Activated B cell treated with CpG ODN at 0.5 μM for 24 hours (primary cell): Measurements from ENCODE around the gene MSMO1. TPM values are rescaled to one million over a fixed set of nuclear protein-coding genes. Genes with fewer than 3 reads are reported as not detected.

Experiments
- ATAC-seq: fragments of 200-7000 bp; cut with Tn5 transposase; one replicate; pipeline ENCODE4 v1.10.0; 2021; ENCODE audit warnings: low read depth, mild to moderate bottlenecking, moderate library complexity
- CTCF ChIA-PET: fragments of 350-600 bp; sonication (Branson Sonifier 250); formaldehyde crosslinking; loops from one replicate; lab custom pipeline; 2021; ENCODE audit warnings: antibody characterized with exemption; lab: Charles Lee
- POLR2A ChIA-PET: fragments of 350-600 bp; sonication (Branson Sonifier 250); formaldehyde crosslinking; loops from one replicate; lab custom pipeline; 2021; ENCODE audit warnings: antibody characterized with exemption; lab: Charles Lee
- DNase-seq: peaks from one replicate; pipeline ENCODE4 v3.0.0; 2022
- H3K27ac Mint-ChIP-seq: one replicate; pipeline ENCODE4 v1.8.0; 2020; ENCODE audit warnings: mixed read lengths
- H3K27me3 Mint-ChIP-seq: one replicate; pipeline ENCODE4 v1.8.0; 2021; ENCODE audit warnings: mixed read lengths
- H3K36me3 Mint-ChIP-seq: one replicate; pipeline ENCODE4 v1.8.0; 2021; ENCODE audit warnings: low read depth, mixed read lengths
- H3K4me1 Mint-ChIP-seq: one replicate; pipeline ENCODE4 v1.8.0; 2021; ENCODE audit warnings: mixed read lengths
- H3K4me3 Mint-ChIP-seq: one replicate; pipeline ENCODE4 v1.8.0; 2020; ENCODE audit warnings: mild to moderate bottlenecking, mixed read lengths
- H3K9me3 Mint-ChIP-seq: one replicate; pipeline ENCODE4 v1.8.0; 2020; ENCODE audit warnings: mixed read lengths
- CTCF ChIP-seq: fragments of 200-600 bp; IDR thresholded peaks from one replicate; pipeline ENCODE4 v1.8.0; 2022; ENCODE audit warnings: antibody characterized with exemption, mild to moderate bottlenecking
- intact Hi-C: fragments of 100-400 bp; cut with micrococcal nuclease; formaldehyde crosslinking; loops from one replicate; pipeline ENCODE4 v1.15.1; 2024
- total RNA-seq: library from RNA; stranded (reverse); gene quantifications from 2 replicates; pipeline ENCODE4 v1.2.3, GENCODE V29; 2022

Gene MSMO1
- total RNA-seq, 1 donor from 2014 or later, result 87.9 TPM

GRCh38 chr4:165289423-165289785 lies 38.1 kb upstream of the MSMO1 start:
- CTCF ChIA-PET, result no interaction called here
- H3K27me3 Mint-ChIP-seq, result no peaks in the 10 kb centered on the region
- H3K27ac Mint-ChIP-seq, result no peak overlapping the region
- no peak for ATAC-seq
- DNase-seq, result no peak
- POLR2A ChIA-PET, result interaction anchor here (0.5 kb wide), 1 partner anchor 198 kb away, joined by 3 read pairs; no protein-coding TSS in a partner anchor
- no peak for TF ChIP-seq CTCF
- peaks cover 51% of the 10 kb centered on the region for H3K4me1 Mint-ChIP-seq
- intact Hi-C loops, result no loop called here
- H3K9me3 Mint-ChIP-seq, result no peaks in the 10 kb centered on the region
- H3K36me3 Mint-ChIP-seq, result peaks cover 14% of the 10 kb centered on the region
- H3K4me3 Mint-ChIP-seq, result no peak overlapping the region

GRCh38 chr4:165293061-165293460 lies 34.4 kb upstream of the MSMO1 start:
- Mint-ChIP-seq H3K36me3 (peaks cover 24% of the 10 kb centered on the region), H3K27me3 (no peaks in the 10 kb centered on the region), H3K27ac (no peak overlapping the region), H3K4me1 (peaks cover 44% of the 10 kb centered on the region), H3K4me3 (no peak overlapping the region), H3K9me3 (no peaks in the 10 kb centered on the region)
- ATAC-seq, result no peak
- intact Hi-C loops, result no loop called here
- ChIA-PET POLR2A (no interaction called here), CTCF (no interaction called here)
- TF ChIP-seq CTCF, result no peak
- DNase-seq, result no peak

GRCh38 chr4:165293927-165294649 lies 33.4 kb upstream of the MSMO1 start:
- Mint-ChIP-seq H3K4me3 (peak overlapping the region; percentile 82), H3K27me3 (no peaks in the 10 kb centered on the region), H3K4me1 (peaks cover 35% of the 10 kb centered on the region), H3K27ac (peak overlapping the region; percentile 91), H3K9me3 (no peaks in the 10 kb centered on the region), H3K36me3 (peaks cover 29% of the 10 kb centered on the region)
- TF ChIP-seq CTCF, result no peak
- CTCF ChIA-PET, result no interaction called here
- intact Hi-C loops, result loop anchor here (1.0 to 2.0 kb wide), 3 partner anchors 21 to 87 kb away; partner anchors contain the start of genes KLHL2 and MSMO1
- DNase-seq, result no peak
- ATAC-seq, result no peak
- POLR2A ChIA-PET, result interaction anchor here (0.7 kb wide), 2 partner anchors 11 to 33 kb away, joined by 3 to 6 read pairs; partner anchors contain the start of gene MSMO1

GRCh38 chr4:165294907-165295306 lies 32.6 kb upstream of the MSMO1 start:
- POLR2A ChIA-PET, result interaction anchor here (0.7 kb wide), 2 partner anchors 10 to 32 kb away, joined by 3 to 6 read pairs; partner anchors contain the start of gene MSMO1

More at GRCh38 chr4:165294907-165295306, 32.6 kb upstream of the MSMO1 start:
- H3K36me3 Mint-ChIP-seq, result peaks cover 37% of the 10 kb centered on the region
- no peaks in the 10 kb centered on the region for H3K27me3 Mint-ChIP-seq
- CTCF ChIA-PET, result no interaction called here
- H3K9me3 Mint-ChIP-seq, result no peaks in the 10 kb centered on the region
- peak overlapping the region; percentile 91 for H3K27ac Mint-ChIP-seq
- H3K4me1 Mint-ChIP-seq, result peaks cover 34% of the 10 kb centered on the region
- ATAC-seq (peak; percentile 93), DNase-seq (no peak)
- intact Hi-C loops, result loop anchor here (1.0 to 5.0 kb wide), 4 partner anchors 20 to 88 kb away; partner anchors contain the start of genes KLHL2 and MSMO1
- H3K4me3 Mint-ChIP-seq, result peak overlapping the region; percentile 82
- no peak for TF ChIP-seq CTCF
